GM23248 (cell line): Measurements from ENCODE around the gene DNAAF5. TPM values are rescaled to one million over a fixed set of nuclear protein-coding genes. Genes with fewer than 3 reads are reported as not detected.

Experiments
- DNase-seq: peaks from one replicate; pipeline ENCODE4 v3.0.0-alpha.2; 2015
- H2AFZ ChIP-seq: fragments of 200-600 bp; sonication (generic); 2 replicates; pipeline ENCODE4 v1.6.1; 2016; ENCODE audit warnings: antibody characterized with exemption
- H3F3A ChIP-seq: fragments of 200-600 bp; sonication (generic); 2 replicates; pipeline ENCODE4 v1.6.1; 2016; ENCODE audit warnings: mild to moderate bottlenecking, antibody characterized with exemption, mixed run types; ENCODE audit not compliant: insufficient read depth
- H3K27ac ChIP-seq: fragments of 200-600 bp; sonication (generic); 2 replicates; pipeline ENCODE4 v1.5.1; 2016; ENCODE audit warnings: mild to moderate bottlenecking
- H3K27me3 ChIP-seq: fragments of 200-600 bp; sonication (generic); replicated peaks from 2 replicates; pipeline ENCODE4 v1.6.1; 2016; ENCODE audit warnings: mild to moderate bottlenecking; ENCODE audit not compliant: insufficient read depth
- H3K36me3 ChIP-seq: fragments of 200-600 bp; sonication (generic); 2 replicates; pipeline ENCODE4 v1.6.1; 2016; ENCODE audit warnings: low read depth, mild to moderate bottlenecking
- H3K4me1 ChIP-seq: fragments of 200-600 bp; sonication (generic); 2 replicates; pipeline ENCODE4 v1.6.1; 2016; ENCODE audit warnings: mild to moderate bottlenecking; ENCODE audit not compliant: insufficient read depth
- H3K4me2 ChIP-seq: fragments of 200-600 bp; sonication (generic); one replicate; pipeline ENCODE4 v1.6.1; 2016; ENCODE audit warnings: mild to moderate bottlenecking; ENCODE audit not compliant: unreplicated experiment
- H3K4me3 ChIP-seq: fragments of 200-600 bp; sonication (generic); 2 replicates; pipeline ENCODE4 v1.5.1; 2016; ENCODE audit warnings: mild to moderate bottlenecking
- H3K79me2 ChIP-seq: fragments of 200-600 bp; sonication (generic); 2 replicates; pipeline ENCODE4 v1.6.1; 2016; ENCODE audit warnings: mild to moderate bottlenecking; ENCODE audit not compliant: insufficient read depth
- H3K9ac ChIP-seq: fragments of 200-600 bp; sonication (generic); 2 replicates; pipeline ENCODE4 v1.6.1; 2016; ENCODE audit warnings: mild to moderate bottlenecking
- H3K9me2 ChIP-seq: fragments of 200-600 bp; sonication (generic); 2 replicates; pipeline ENCODE4 v1.6.1; 2016; ENCODE audit warnings: mixed run types, mild to moderate bottlenecking, moderate library complexity; ENCODE audit not compliant: insufficient read depth
- H3K9me3 ChIP-seq: fragments of 200-600 bp; sonication (generic); one replicate; pipeline ENCODE4 v1.6.1; 2017; ENCODE audit warnings: low read depth
- H4K20me1 ChIP-seq: fragments of 200-600 bp; sonication (generic); 2 replicates; pipeline ENCODE4 v1.6.0; 2016; ENCODE audit not compliant: insufficient read depth
- EZH2 ChIP-seq: fragments of 200-600 bp; sonication (generic); IDR thresholded peaks from 2 replicates; pipeline ENCODE4 v1.6.1; 2018; ENCODE audit warnings: antibody characterized with exemption, mild to moderate bottlenecking; ENCODE audit not compliant: insufficient read depth, poor library complexity, severe bottlenecking
- EZH2phosphoT487 ChIP-seq: fragments of 200-600 bp; sonication (generic); IDR thresholded peaks from 2 replicates; pipeline ENCODE4 v1.6.1; 2018; ENCODE audit warnings: antibody characterized with exemption, moderate library complexity, mild to moderate bottlenecking, low read depth; ENCODE audit not compliant: insufficient read depth
- WGBS, 2 experiments: methylation state at CpG; one replicate each; pipeline ENCODE4 v1.1.6; 2015 to 2017; ENCODE audit warnings: low lambda C conversion rate in 2 of 2, low coverage in 1 of 2; ENCODE audit errors: missing lambda C conversion rate in 2 of 2; 5-methylcytosine and 5-hydroxymethylcytosine counted together
- in situ Hi-C: fragments of 300-500 bp; cut with MboI; formaldehyde crosslinking; loops from 2 replicates; pipeline ENCODE4 v1.15.0; 2020
- polyA plus RNA-seq: library from polyadenylated mRNA; unstranded; fragments of >200 nt; fragmentation: Nextera tagmentation; extraction: Ambion mirVana; gene quantifications from 2 replicates; pipeline ENCODE4 v1.2.1, GENCODE V29; 2016
- total RNA-seq: library from RNA; depleted of rRNA; stranded (reverse); fragments of >200 nt; shearing (Covaris generic); gene quantifications from 2 replicates; pipeline ENCODE4 v1.2.3, GENCODE V29; 2014

Gene DNAAF5
- total and polyA plus RNA-seq, 2 experiments from 2014 or later = 5.7 to 35.7 TPM

GRCh38 chr7:703049-703448 lies 23.4 kb upstream of the DNAAF5 start:
- Histone ChIP-seq H4K20me1 (no peaks in the 10 kb centered on the region), H3K79me2 (no peaks in the 10 kb centered on the region), H2AFZ (no peak overlapping the region), H3K9me2 (no peaks in the 10 kb centered on the region), H3K9ac (no peak overlapping the region), H3F3A (no peaks in the 10 kb centered on the region), H3K4me1 (no peaks in the 10 kb centered on the region), H3K27ac (no peak overlapping the region), H3K36me3 (no peaks in the 10 kb centered on the region), H3K9me3 (no peaks in the 10 kb centered on the region), H3K27me3 (no peaks in the 10 kb centered on the region), H3K4me2 (no peak overlapping the region), H3K4me3 (no peak overlapping the region)
- TF ChIP-seq EZH2phosphoT487 (no peak), EZH2 (no peak)
- 75 to 77% methylated on average over 3 of the region's 3 CpGs for WGBS, 2 experiments
- in situ Hi-C loops = no loop called here
- no peak for DNase-seq

- TF ChIP-seq EZH2phosphoT487 = no peak
- TF ChIP-seq EZH2 = no peak
- WGBS, 2 experiments = 87 to 90% methylated on average over 6 to 7 of the region's 7 CpGs
- H3K79me2 ChIP-seq = no peaks in the 10 kb centered on the region
Measured at GRCh38 chr7:706721-707120, 19.8 kb upstream of the DNAAF5 start.

GRCh38 chr7:707296-708000 lies 19.1 kb upstream of the DNAAF5 start:
- no peaks in the 10 kb centered on the region for H4K20me1 ChIP-seq
- H3K4me2 ChIP-seq = no peak overlapping the region
- no peak overlapping the region for H3K27ac ChIP-seq
- no peaks in the 10 kb centered on the region for H3K9me3 ChIP-seq
- no peak overlapping the region for H3K9ac ChIP-seq
- no peak for TF ChIP-seq EZH2phosphoT487
- DNase-seq = no peak
- H3K79me2 ChIP-seq = no peaks in the 10 kb centered on the region
- no peaks in the 10 kb centered on the region for H3F3A ChIP-seq
- in situ Hi-C loops = no loop called here
- H3K36me3 ChIP-seq = no peaks in the 10 kb centered on the region
- H3K9me2 ChIP-seq = no peaks in the 10 kb centered on the region
- no peaks in the 10 kb centered on the region for H3K4me1 ChIP-seq
- 94 to 95% methylated on average over 15 to 16 of the region's 17 CpGs for WGBS, 2 experiments
- no peak overlapping the region for H2AFZ ChIP-seq
- H3K27me3 ChIP-seq = no peaks in the 10 kb centered on the region
- no peak overlapping the region for H3K4me3 ChIP-seq

More at GRCh38 chr7:706721-707120, 19.8 kb upstream of the DNAAF5 start:
- no peak overlapping the region for H3K27ac ChIP-seq
- H2AFZ ChIP-seq = no peak overlapping the region
- H3K36me3 ChIP-seq = no peaks in the 10 kb centered on the region
- H3K9me2 ChIP-seq = no peaks in the 10 kb centered on the region
- in situ Hi-C loops = no loop called here
- DNase-seq = no peak
- no peaks in the 10 kb centered on the region for H3K4me1 ChIP-seq
- H3K9me3 ChIP-seq = no peaks in the 10 kb centered on the region
- no peak overlapping the region for H3K9ac ChIP-seq
- no peaks in the 10 kb centered on the region for H4K20me1 ChIP-seq
- H3K4me3 ChIP-seq = no peak overlapping the region
- no peaks in the 10 kb centered on the region for H3F3A ChIP-seq
- no peaks in the 10 kb centered on the region for H3K27me3 ChIP-seq
- H3K4me2 ChIP-seq = no peak overlapping the region

- no peak overlapping the region for H2AFZ ChIP-seq
- H3F3A ChIP-seq = no peaks in the 10 kb centered on the region
- H3K4me3 ChIP-seq = no peak overlapping the region
- no peak overlapping the region for H3K4me2 ChIP-seq
- H3K27me3 ChIP-seq = no peaks in the 10 kb centered on the region
- H3K27ac ChIP-seq = no peak overlapping the region
- DNase-seq = no peak
- WGBS, 2 experiments = 95% methylated on average over 13 to 14 of the region's 14 CpGs
- no peaks in the 10 kb centered on the region for H3K9me3 ChIP-seq
- no peaks in the 10 kb centered on the region for H3K9me2 ChIP-seq
- H3K9ac ChIP-seq = no peak overlapping the region
- in situ Hi-C loops = no loop called here
- H3K79me2 ChIP-seq = no peaks in the 10 kb centered on the region
- H3K4me1 ChIP-seq = no peaks in the 10 kb centered on the region
- no peak for TF ChIP-seq EZH2phosphoT487
- no peak for TF ChIP-seq EZH2
- H3K36me3 ChIP-seq = no peaks in the 10 kb centered on the region
- H4K20me1 ChIP-seq = no peaks in the 10 kb centered on the region
Measured at GRCh38 chr7:710161-710560, 16.3 kb upstream of the DNAAF5 start.
